Measurements from ENCODE around the gene SLC25A48. TPM values are rescaled to one million over a fixed set of nuclear protein-coding genes. Genes with fewer than 3 reads are reported as not detected.

Gene SLC25A48
- total RNA-seq, 1 donor from 2014 or later: not detected

GRCh38 chr5:135814316-135814715, 20.1 kb upstream of the SLC25A48 start:
- Mint-ChIP-seq H3K4me3 (no peak overlapping the region), H3K36me3 (ENCODE audit: low read depth) (no peaks in the 10 kb centered on the region), H3K27ac (no peak overlapping the region), H3K9me3 (no peaks in the 10 kb centered on the region), H3K27me3 (peaks cover 21% of the 10 kb centered on the region), H3K4me1 (no peaks in the 10 kb centered on the region)
- DNase-seq (no peak), ATAC-seq (ENCODE audit: low read depth) (no peak)
- ChIA-PET CTCF (no interaction called here), POLR2A (no interaction called here)
- no peak for TF ChIP-seq CTCF (IDR thresholded peaks at IDR 0.05)
- intact Hi-C loops (cut with micrococcal nuclease): no loop called here

GRCh38 chr5:135814812-135815211, 19.7 kb upstream of the SLC25A48 start:
- H3K36me3 Mint-ChIP-seq (ENCODE audit: low read depth): no peaks in the 10 kb centered on the region
- DNase-seq: no peak
- ChIA-PET CTCF (no interaction called here), POLR2A (no interaction called here)
- no peaks in the 10 kb centered on the region for H3K9me3 Mint-ChIP-seq
- intact Hi-C loops (cut with micrococcal nuclease): no loop called here
- H3K27me3 Mint-ChIP-seq: peaks cover 17% of the 10 kb centered on the region
- H3K27ac Mint-ChIP-seq: no peak overlapping the region
- H3K4me3 Mint-ChIP-seq: no peak overlapping the region
- no peak for TF ChIP-seq CTCF (IDR thresholded peaks at IDR 0.05)
- no peak for ATAC-seq (ENCODE audit: low read depth)
- no peaks in the 10 kb centered on the region for H3K4me1 Mint-ChIP-seq

GRCh38 chr5:135821061-135821801, 13.2 kb upstream of the SLC25A48 start:
- ChIA-PET POLR2A (no interaction called here), CTCF (no interaction called here)
- DNase-seq: no peak
- peaks cover 2% of the 10 kb centered on the region for H3K27me3 Mint-ChIP-seq
- H3K9me3 Mint-ChIP-seq: no peaks in the 10 kb centered on the region
- intact Hi-C loops (cut with micrococcal nuclease): no loop called here
- TF ChIP-seq CTCF (IDR thresholded peaks at IDR 0.05): no peak
- no peaks in the 10 kb centered on the region for H3K36me3 Mint-ChIP-seq (ENCODE audit: low read depth)
- no peak for ATAC-seq (ENCODE audit: low read depth)
- no peak overlapping the region for H3K27ac Mint-ChIP-seq
- no peak overlapping the region for H3K4me3 Mint-ChIP-seq
- no peaks in the 10 kb centered on the region for H3K4me1 Mint-ChIP-seq

GRCh38 chr5:135821802-135822201, 12.7 kb upstream of the SLC25A48 start:
- no peaks in the 10 kb centered on the region for H3K4me1 Mint-ChIP-seq
- intact Hi-C loops (cut with micrococcal nuclease): no loop called here
- H3K4me3 Mint-ChIP-seq: no peak overlapping the region
- H3K27ac Mint-ChIP-seq: no peak overlapping the region
- DNase-seq (no peak), ATAC-seq (ENCODE audit: low read depth) (no peak)
- no peak for TF ChIP-seq CTCF (IDR thresholded peaks at IDR 0.05)
- no peaks in the 10 kb centered on the region for H3K9me3 Mint-ChIP-seq
- no peaks in the 10 kb centered on the region for H3K36me3 Mint-ChIP-seq (ENCODE audit: low read depth)
- peaks cover 2% of the 10 kb centered on the region for H3K27me3 Mint-ChIP-seq
- ChIA-PET CTCF (no interaction called here), POLR2A (no interaction called here)

- Mint-ChIP-seq H3K4me1 (no peaks in the 10 kb centered on the region), H3K27ac (no peak overlapping the region), H3K36me3 (ENCODE audit: low read depth) (no peaks in the 10 kb centered on the region), H3K27me3 (peaks cover 2% of the 10 kb centered on the region), H3K4me3 (no peak overlapping the region), H3K9me3 (no peaks in the 10 kb centered on the region)
- DNase-seq: no peak
- TF ChIP-seq CTCF (IDR thresholded peaks at IDR 0.05): no peak
- CTCF ChIA-PET: no interaction called here
- POLR2A ChIA-PET: no interaction called here
- intact Hi-C loops (cut with micrococcal nuclease): no loop called here
- ATAC-seq (ENCODE audit: low read depth): no peak
Measured at GRCh38 chr5:135822286-135822685, 12.2 kb upstream of the SLC25A48 start.
